Neural progenitor cell (in vitro differentiated cells): ENCODE measurements around the gene NEDD4L. TPM values are rescaled to one million over a fixed set of nuclear protein-coding genes. Genes with fewer than 3 reads are reported as not detected.

Experiments
- DNase-seq: peaks from one replicate; pipeline ENCODE4 v3.0.0-alpha.2; 2016; ENCODE audit warnings: low spot score
- H2AFZ ChIP-seq: fragments of 200-600 bp; sonication (generic); replicated peaks from 2 replicates; pipeline ENCODE4 v1.6.1; 2016; ENCODE audit warnings: antibody characterized with exemption
- H3F3A ChIP-seq: fragments of 200-600 bp; sonication (generic); 2 replicates; pipeline ENCODE4 v1.6.1; 2016; ENCODE audit warnings: antibody characterized with exemption, low read depth
- H3K27ac ChIP-seq: fragments of 200-600 bp; sonication (generic); 2 replicates; pipeline ENCODE4 v1.5.1; 2016; ENCODE audit warnings: mild to moderate bottlenecking
- H3K27me3 ChIP-seq: fragments of 200-600 bp; sonication (generic); 2 replicates; pipeline ENCODE4 v1.6.1; 2016; ENCODE audit warnings: mild to moderate bottlenecking, moderate library complexity
- H3K36me3 ChIP-seq: fragments of 200-600 bp; sonication (generic); 2 replicates; pipeline ENCODE4 v1.5.1; 2016
- H3K4me1 ChIP-seq: fragments of 200-600 bp; sonication (generic); 2 replicates; pipeline ENCODE4 v1.6.1; 2016; ENCODE audit warnings: mixed run types
- H3K4me2 ChIP-seq: fragments of 200-600 bp; sonication (generic); 2 replicates; pipeline ENCODE4 v1.6.1; 2016
- H3K4me3 ChIP-seq: fragments of 200-600 bp; sonication (generic); 2 replicates; pipeline ENCODE4 v1.5.1; 2016
- H3K79me2 ChIP-seq: fragments of 200-600 bp; sonication (generic); 2 replicates; pipeline ENCODE4 v1.6.1; 2016; ENCODE audit warnings: low read depth
- H3K9ac ChIP-seq: fragments of 200-600 bp; sonication (generic); 2 replicates; pipeline ENCODE4 v1.6.1; 2016
- H3K9me3 ChIP-seq: fragments of 200-600 bp; sonication (generic); 2 replicates; pipeline ENCODE4 v1.5.1; 2016; ENCODE audit warnings: low read depth
- H4K20me1 ChIP-seq: fragments of 200-600 bp; sonication (generic); 2 replicates; pipeline ENCODE4 v1.6.1; 2016; ENCODE audit warnings: low read depth
- H3K27ac Mint-ChIP-seq: 3 replicates; pipeline ENCODE4 v1.8.0; 2021; ENCODE audit warnings: mixed read lengths
- H3K27me3 Mint-ChIP-seq: 2 replicates; pipeline ENCODE4 v1.8.0; 2022; ENCODE audit warnings: low read depth, mild to moderate bottlenecking, inconsistent platforms, moderate library complexity, mixed read lengths; ENCODE audit not compliant: insufficient read depth
- H3K36me3 Mint-ChIP-seq: 3 replicates; pipeline ENCODE4 v1.8.0; 2021; ENCODE audit warnings: mixed read lengths
- H3K4me1 Mint-ChIP-seq: 3 replicates; pipeline ENCODE4 v1.8.0; 2021; ENCODE audit warnings: mixed read lengths
- H3K4me3 Mint-ChIP-seq: 3 replicates; pipeline ENCODE4 v1.8.0; 2021; ENCODE audit warnings: mild to moderate bottlenecking, moderate library complexity, mixed read lengths
- H3K9me3 Mint-ChIP-seq: 3 replicates; pipeline ENCODE4 v1.8.0; 2020; ENCODE audit warnings: mixed read lengths
- EZH2 ChIP-seq: fragments of 200-600 bp; sonication (generic); IDR thresholded peaks from 2 replicates; pipeline ENCODE4 v1.6.1; 2017; ENCODE audit warnings: antibody characterized with exemption, mild to moderate bottlenecking, moderate library complexity
- EZH2phosphoT487 ChIP-seq: fragments of 200-600 bp; sonication (generic); IDR thresholded peaks from 2 replicates; pipeline ENCODE4 v1.6.1; 2017; ENCODE audit warnings: antibody characterized with exemption
- total RNA-seq: library from RNA; depleted of rRNA; stranded (reverse); fragments of >200 nt; gene quantifications from 2 replicates; pipeline ENCODE4 v1.2.3, GENCODE V29; 2015; ENCODE audit warnings: low replicate concordance
- TF ChIP-seq, protein P1 (sequence below): fragments of 200-600 bp; sonication (generic); IDR thresholded peaks from 2 replicates; pipeline ENCODE4 v1.5.1; 2017; ENCODE audit warnings: antibody characterized with exemption, mild to moderate bottlenecking

The NEDD4L gene
- total RNA-seq, 1 donor from 2014 or later: 55.5 TPM

DNA sequence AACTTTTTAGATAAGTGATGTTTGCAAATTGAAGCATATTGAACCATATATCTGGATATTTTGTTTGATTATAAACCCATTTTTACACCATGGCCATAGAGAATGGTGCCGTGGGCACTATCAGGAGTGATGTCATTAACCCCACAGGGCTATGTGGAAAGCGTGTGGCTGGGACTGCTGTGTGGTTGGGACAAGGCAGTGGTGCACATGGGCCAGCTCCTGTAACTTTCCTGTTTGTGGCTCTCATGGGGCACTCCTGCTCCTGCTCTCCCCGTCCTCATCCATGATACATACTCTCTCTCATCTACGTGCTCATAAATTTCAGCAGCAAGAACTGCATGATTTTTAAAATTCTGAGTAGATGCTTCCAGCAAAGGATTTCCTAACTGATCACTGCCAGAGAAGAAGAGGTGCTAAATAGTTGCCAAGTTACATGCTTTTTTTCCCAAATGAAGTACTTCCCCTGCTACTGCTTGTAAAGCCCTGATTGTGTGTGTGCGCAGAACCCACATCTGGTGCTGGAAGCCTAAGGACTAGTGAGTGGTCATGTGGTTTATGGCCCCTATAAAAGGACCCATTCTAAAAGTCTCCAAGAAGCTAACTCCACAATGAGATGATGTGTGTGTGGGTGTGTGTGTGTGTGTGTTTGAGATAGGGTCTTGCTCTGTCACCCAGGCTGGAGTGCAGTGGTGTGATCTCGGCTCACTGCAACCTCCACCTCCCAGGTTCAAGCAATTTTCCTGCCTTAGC is 240.8 kb downstream of the NEDD4L start:
- Histone ChIP-seq H3K9ac (no peak overlapping the region), H3K79me2 (no peaks in the 10 kb centered on the region), H3K27me3 (no peaks in the 10 kb centered on the region), H3F3A (no peaks in the 10 kb centered on the region), H3K9me3 (no peaks in the 10 kb centered on the region), H3K4me2 (no peak overlapping the region), H3K27ac (no peak overlapping the region), H4K20me1 (peaks cover 7% of the 10 kb centered on the region), H3K4me3 (no peak overlapping the region), H3K36me3 (no peaks in the 10 kb centered on the region), H3K4me1 (peaks cover 15% of the 10 kb centered on the region), H2AFZ (no peak overlapping the region)
- TF ChIP-seq EZH2: no peak
- TF ChIP-seq, protein P1, sequence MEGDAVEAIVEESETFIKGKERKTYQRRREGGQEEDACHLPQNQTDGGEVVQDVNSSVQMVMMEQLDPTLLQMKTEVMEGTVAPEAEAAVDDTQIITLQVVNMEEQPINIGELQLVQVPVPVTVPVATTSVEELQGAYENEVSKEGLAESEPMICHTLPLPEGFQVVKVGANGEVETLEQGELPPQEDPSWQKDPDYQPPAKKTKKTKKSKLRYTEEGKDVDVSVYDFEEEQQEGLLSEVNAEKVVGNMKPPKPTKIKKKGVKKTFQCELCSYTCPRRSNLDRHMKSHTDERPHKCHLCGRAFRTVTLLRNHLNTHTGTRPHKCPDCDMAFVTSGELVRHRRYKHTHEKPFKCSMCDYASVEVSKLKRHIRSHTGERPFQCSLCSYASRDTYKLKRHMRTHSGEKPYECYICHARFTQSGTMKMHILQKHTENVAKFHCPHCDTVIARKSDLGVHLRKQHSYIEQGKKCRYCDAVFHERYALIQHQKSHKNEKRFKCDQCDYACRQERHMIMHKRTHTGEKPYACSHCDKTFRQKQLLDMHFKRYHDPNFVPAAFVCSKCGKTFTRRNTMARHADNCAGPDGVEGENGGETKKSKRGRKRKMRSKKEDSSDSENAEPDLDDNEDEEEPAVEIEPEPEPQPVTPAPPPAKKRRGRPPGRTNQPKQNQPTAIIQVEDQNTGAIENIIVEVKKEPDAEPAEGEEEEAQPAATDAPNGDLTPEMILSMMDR: no peak
- TF ChIP-seq EZH2phosphoT487: no peak
- Mint-ChIP-seq H3K27ac (no peak overlapping the region), H3K4me3 (no peak overlapping the region), H3K9me3 (peaks cover 4% of the 10 kb centered on the region), H3K36me3 (peaks cover 4% of the 10 kb centered on the region), H3K27me3 (no peaks in the 10 kb centered on the region), H3K4me1 (peaks cover 19% of the 10 kb centered on the region)
- DNase-seq: no peak

DNA sequence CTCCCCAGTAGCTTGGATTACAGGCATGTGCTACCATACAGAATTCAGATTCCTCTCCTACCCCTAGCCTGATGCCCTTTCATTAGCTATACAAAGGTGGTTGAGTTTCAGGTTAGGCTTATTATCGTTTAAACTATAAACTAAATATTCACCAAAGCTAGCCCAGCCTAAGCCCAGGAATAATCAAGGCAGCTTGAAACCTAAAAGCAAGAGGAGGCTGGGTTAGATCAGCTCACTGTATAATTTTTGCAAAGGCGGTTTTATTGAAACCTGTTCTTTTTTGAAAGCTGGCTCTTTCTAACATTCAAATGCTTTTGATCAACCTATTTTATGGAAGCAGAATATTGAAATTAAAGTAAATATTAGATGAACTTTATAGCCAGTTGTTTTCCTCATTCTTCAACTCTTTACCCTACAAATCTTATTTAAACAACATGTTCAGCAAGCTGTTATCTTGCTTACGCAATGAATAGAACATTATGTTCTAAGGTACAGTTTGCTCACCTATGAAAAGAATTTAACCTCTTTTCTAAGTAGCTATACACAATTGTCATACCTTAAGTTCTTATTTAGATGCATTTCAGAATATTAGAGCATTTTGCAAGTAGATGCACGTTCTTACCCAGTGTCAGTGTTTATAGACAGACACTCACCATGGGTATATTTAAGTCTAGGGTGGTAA is 241.6 kb downstream of the NEDD4L start:
- Mint-ChIP-seq H3K4me3 (no peak overlapping the region), H3K4me1 (peaks cover 19% of the 10 kb centered on the region)

DNA sequence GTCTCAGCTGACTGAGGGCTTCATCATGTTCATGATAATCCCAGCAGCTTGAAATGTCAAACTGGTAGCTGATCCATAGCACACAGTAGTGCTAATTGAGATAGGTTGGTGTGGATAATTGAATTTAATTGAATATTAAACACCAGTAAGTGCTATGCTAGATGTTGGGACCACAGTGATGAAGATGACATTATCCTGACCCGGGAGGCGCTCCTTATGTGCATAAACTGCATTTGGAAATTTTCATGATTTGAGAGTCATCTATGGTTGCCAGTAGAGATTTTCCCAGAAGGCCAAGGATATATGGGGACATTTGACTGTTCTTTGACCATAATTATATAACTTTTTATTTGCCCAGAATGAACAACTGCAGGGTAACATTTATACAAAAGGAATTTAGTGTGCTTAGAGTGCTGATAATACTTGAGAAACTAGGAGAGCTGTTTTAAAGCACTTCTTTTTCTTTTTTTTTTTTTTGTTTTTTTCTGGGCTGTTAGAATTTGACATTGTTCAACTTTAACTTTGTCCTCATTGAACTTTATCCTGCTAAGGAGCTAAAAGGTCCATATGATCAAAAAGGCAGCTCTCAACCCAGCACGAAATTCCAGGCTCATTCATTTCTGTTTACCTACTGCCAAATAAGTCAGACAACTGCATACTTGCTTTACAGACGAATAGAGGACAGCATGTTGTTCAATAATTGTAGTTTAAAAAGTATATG is 242.8 kb downstream of the NEDD4L start:
- Histone ChIP-seq H3K9ac (no peak overlapping the region), H3K9me3 (no peaks in the 10 kb centered on the region), H2AFZ (no peak overlapping the region), H3K36me3 (no peaks in the 10 kb centered on the region), H3K27ac (no peak overlapping the region), H3K4me1 (peaks cover 15% of the 10 kb centered on the region), H4K20me1 (peaks cover 7% of the 10 kb centered on the region), H3F3A (no peaks in the 10 kb centered on the region), H3K4me3 (no peak overlapping the region), H3K79me2 (no peaks in the 10 kb centered on the region), H3K4me2 (peak overlapping the region; percentile 10), H3K27me3 (no peaks in the 10 kb centered on the region)
- Mint-ChIP-seq H3K36me3 (peaks cover 8% of the 10 kb centered on the region), H3K4me1 (peaks cover 19% of the 10 kb centered on the region), H3K4me3 (no peak overlapping the region), H3K9me3 (peaks cover 4% of the 10 kb centered on the region), H3K27ac (no peak overlapping the region), H3K27me3 (no peaks in the 10 kb centered on the region)
- DNase-seq: no peak
- no peak for TF ChIP-seq EZH2phosphoT487
- TF ChIP-seq, protein P1: no peak
- no peak for TF ChIP-seq EZH2

More for the DNA sequence above, 241.6 kb downstream of the NEDD4L start:
- Histone ChIP-seq H2AFZ (no peak overlapping the region), H3K79me2 (no peaks in the 10 kb centered on the region), H3K9ac (no peak overlapping the region), H3K9me3 (no peaks in the 10 kb centered on the region), H3F3A (no peaks in the 10 kb centered on the region), H3K4me3 (no peak overlapping the region), H3K27ac (no peak overlapping the region), H3K36me3 (no peaks in the 10 kb centered on the region), H3K4me1 (peaks cover 15% of the 10 kb centered on the region), H4K20me1 (peaks cover 7% of the 10 kb centered on the region), H3K27me3 (no peaks in the 10 kb centered on the region), H3K4me2 (no peak overlapping the region)
- TF ChIP-seq, protein P1: no peak
- TF ChIP-seq EZH2phosphoT487 (no peak), EZH2 (no peak)
- peaks cover 4% of the 10 kb centered on the region for H3K9me3 Mint-ChIP-seq
- peaks cover 4% of the 10 kb centered on the region for H3K36me3 Mint-ChIP-seq
- no peak for DNase-seq
- H3K27me3 Mint-ChIP-seq: no peaks in the 10 kb centered on the region
- H3K27ac Mint-ChIP-seq: no peak overlapping the region
